ENCODE results near the gene SLC16A8.
A peak's percentile ranks its signal among the peaks of the same experiment; 100 is the strongest.

The SLC16A8 gene

DNA sequence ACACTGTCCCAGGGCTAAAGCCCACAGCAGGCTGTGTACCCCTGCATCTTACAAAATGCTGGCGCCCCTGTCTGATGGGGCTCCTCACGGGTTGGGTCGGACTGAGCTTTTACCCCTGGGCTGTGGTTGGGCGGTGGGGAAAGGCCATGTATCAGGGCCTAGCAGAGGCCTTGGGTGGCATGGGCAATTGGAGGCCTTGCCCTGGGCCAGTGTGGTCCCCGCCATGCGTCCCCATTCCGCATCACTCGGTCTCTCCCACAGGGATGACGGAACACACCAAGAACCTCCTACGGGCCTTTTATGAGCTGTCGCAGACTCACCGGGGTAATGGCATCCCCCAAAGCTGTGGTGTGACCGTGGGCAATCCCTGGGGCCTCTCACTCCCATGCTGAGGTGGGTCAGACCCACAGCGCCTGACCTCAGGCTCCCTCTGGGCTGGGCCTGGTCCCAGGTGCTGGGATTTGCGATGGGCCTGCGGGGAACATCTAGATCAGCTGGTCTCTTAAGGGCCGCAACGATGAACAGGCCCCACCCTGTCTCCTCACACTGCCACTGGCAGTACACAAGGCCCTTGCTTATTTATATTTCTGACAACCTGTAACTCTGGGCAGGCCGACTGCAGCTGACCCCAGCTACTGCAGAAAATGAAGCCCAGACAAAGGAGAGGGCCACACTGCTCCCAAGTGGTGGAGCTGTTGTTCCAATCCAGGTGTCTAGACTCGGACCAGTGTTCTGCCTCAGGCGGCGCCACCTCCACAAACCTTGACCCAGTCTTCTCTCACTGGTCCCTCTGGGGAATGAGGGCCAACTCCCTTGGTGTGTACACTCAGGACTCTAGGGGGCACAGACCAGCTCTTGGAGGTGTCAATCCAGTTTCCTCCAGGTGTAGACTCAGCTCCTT is 12.3 kb downstream of the SLC16A8 start:
- H3K27ac ChIP-seq, result peak overlapping the region; percentile 95 to 99
- H3K4me3 ChIP-seq, result no peak overlapping the region
- no peak for DNase-seq (ENCODE audit: low spot score)
- TF ChIP-seq, protein P1, sequence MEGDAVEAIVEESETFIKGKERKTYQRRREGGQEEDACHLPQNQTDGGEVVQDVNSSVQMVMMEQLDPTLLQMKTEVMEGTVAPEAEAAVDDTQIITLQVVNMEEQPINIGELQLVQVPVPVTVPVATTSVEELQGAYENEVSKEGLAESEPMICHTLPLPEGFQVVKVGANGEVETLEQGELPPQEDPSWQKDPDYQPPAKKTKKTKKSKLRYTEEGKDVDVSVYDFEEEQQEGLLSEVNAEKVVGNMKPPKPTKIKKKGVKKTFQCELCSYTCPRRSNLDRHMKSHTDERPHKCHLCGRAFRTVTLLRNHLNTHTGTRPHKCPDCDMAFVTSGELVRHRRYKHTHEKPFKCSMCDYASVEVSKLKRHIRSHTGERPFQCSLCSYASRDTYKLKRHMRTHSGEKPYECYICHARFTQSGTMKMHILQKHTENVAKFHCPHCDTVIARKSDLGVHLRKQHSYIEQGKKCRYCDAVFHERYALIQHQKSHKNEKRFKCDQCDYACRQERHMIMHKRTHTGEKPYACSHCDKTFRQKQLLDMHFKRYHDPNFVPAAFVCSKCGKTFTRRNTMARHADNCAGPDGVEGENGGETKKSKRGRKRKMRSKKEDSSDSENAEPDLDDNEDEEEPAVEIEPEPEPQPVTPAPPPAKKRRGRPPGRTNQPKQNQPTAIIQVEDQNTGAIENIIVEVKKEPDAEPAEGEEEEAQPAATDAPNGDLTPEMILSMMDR (IDR thresholded peaks at IDR 0.05), result no peak

DNA sequence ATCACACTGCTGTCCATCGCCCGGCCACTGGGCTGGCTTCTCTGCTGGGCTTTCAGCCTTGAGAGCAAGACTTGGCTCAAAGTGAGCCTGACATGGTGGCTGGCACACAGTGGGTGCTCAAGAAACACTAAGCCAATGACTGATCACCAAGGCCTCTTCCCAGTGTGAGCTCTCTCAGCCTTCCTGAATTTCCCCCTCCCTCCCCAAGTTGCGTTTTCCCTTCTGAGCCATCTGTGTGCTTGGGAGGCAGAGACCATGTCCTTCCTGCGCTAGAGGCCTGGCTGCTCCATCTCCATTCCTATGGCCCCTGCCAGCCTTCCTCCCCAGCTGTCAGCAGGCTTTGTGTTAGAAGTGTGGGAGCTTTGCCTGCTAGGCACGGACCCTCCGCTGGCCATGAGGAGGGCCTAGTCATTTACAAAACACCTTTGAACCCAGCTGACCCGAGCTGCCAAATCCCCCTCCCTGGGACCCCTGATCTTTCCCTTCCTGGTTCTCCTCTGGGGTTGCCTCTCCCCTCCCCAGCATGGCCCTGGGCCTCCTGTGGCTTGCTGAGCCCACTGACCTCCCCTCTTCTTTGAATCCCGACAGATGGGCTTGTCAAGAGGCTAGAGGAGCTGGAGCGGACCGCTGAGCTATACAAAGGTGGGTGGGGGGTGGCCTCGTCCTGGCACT is 13.6 kb downstream of the SLC16A8 start:
- TF ChIP-seq, protein P1 (IDR thresholded peaks at IDR 0.05), result no peak
- H3K4me3 ChIP-seq, result peak overlapping the region; percentile 28
- peak overlapping the region; percentile 95 to 99 for H3K27ac ChIP-seq
- DNase-seq (ENCODE audit: low spot score), result no peak

DNA sequence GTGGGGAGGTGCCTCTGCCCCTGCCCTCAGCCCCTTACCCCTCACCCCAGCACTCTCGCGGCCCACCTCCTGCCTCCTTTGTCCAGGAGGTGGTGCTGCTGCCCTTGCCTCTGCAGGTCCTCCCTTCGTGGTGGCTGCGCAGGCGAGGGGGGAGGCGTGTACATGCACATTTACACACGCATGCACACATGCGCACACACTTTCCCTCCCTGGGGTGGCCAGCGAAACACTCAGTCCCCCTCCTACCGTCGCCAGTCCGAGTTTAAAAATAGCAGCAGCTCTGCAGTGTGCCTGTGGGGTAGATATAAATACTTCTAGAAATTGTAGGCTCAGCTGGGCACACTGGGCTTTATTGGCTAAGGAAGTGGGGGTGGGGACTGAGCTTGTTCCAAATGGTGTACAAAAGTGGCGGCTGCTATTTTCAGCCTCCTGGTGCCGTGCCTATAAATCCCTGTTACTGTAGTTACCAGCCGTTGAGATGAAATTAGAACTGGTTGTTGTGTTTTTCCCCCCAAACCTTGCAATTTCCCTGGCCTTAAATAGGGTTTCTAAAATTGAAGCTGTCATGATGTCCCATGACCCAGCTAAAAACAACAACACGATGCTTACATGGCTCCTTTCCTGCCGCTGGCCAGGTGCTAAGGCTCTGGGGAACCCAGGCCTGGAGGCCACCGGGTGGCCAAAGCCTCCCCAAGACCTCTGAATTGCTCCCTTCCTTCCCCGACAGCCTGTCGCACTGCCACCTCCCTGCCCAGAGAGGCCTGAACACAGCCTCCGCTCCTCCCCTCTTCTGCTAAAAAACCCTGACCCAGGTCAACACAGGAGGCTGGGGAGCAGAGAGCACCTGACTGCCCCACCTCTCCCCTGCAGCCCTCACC is 14.4 kb downstream of the SLC16A8 start:
- peak overlapping the region; percentile 37 for H3K4me3 ChIP-seq
- TF ChIP-seq, protein P1 (IDR thresholded peaks at IDR 0.05), result peak; percentile 77
- DNase-seq (ENCODE audit: low spot score), result peak; percentile 95
- H3K27ac ChIP-seq, result peak overlapping the region; percentile 95 to 99

DNA sequence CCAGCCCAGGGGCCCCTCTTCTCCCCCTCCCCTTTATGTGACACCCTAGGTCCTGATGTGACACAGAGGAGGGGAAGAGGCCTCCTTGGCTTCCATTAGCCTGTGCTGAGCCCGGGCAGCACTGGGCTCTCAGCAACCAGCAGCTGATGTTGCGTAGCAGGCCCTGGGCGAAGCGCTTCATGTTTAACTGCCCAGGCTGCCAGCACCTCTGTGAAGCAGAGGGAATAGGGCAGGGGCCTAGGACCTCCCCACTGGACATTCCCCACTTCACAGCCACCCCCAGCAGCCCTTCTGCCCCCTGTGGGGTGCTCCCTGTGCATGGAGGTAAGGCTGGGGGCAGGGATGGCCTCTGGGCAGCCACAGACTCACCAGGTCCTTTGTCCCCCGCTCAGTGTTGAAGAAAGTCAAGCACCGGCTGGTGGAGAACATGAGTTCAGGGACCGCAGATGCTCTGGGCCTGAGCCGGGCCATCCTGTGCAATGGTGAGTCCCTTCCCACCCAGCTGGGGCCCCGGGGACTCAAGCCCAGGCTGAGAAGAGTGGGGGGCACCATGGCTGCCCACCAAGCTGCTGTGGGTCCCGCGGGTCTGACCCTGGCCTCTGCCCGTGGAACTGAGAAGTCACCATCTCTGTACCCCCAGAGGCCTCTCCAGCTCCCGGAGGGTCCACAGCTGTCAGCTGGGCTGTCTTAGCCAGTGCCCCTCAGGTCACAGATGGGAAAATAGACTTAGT is 15.2 kb downstream of the SLC16A8 start:
- TF ChIP-seq, protein P1 (IDR thresholded peaks at IDR 0.05), result no peak
- Histone ChIP-seq H3K27ac (peak overlapping the region; percentile 83 to 99), H3K4me3 (peak overlapping the region; percentile 37)
- DNase-seq (ENCODE audit: low spot score), result no peak

DNA sequence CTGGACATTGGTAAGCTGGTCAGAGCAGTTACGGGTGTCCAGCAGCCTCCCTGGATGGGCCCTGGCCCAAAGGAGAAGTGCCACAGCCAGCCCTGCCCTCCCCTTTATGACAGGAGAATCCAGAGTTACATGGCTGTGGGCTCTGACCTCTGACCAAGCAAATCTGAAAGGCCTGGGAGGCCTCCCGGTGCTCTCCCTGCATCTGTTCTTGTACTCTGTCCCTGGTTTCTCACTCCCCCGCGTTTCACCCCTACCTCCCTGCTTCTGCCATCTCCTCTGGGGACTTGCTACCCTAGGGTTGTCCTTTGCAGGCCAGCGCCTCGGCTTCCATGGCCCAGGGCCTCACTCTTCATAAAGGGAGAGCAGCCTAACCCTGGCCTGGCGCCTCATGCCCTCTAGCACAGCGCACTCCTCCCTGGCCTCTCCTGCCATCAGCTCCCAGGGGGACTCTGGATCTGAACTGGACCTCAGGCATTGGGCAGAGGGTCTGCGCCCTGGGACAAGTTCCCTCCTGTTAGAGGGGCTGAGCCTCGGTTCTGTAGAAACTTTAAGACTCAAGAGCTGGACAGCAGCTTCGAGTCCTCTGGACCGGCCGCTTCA is 16.1 kb downstream of the SLC16A8 start:
- TF ChIP-seq, protein P1 (IDR thresholded peaks at IDR 0.05), result no peak
- no peak for DNase-seq (ENCODE audit: low spot score)
- Histone ChIP-seq H3K4me3 (no peak overlapping the region), H3K27ac (peak overlapping the region; percentile 83 to 99)

DNA sequence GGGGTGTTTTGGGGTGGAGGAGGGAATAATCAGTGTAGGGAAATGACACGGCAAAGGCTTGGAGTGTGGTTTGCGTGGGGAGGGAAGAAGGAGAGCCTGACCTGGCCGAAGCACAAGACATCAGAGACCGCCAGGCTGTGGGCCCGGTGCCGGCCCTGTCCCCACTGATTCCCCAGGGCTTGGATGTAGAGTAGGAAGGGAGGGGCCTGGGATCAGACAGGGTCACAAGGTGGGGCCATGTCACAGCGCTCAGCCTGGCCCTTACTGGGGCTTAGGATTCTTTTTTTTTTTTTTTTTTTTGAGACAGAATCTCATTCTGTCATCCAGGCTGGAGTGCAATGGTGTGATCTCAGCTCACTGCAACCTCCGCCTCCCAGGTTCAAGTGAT is 17.0 kb downstream of the SLC16A8 start:
- peak overlapping the region; percentile 83 to 99 for H3K27ac ChIP-seq
- no peak for DNase-seq (ENCODE audit: low spot score)
- TF ChIP-seq, protein P1 (IDR thresholded peaks at IDR 0.05), result no peak
- H3K4me3 ChIP-seq, result no peak overlapping the region
